H1 (cell line): Measurements from ENCODE around the gene ZNF423.

Source experiments
- ASH2L ChIP-seq: fragments of 200-600, 300-600 bp; sonication (generic); IDR thresholded peaks from one replicate; pipeline ENCODE4 v1.7.1; 2017; ENCODE audit warnings: low read length
- BACH1 ChIP-seq: IDR thresholded peaks from 2 replicates; pipeline ENCODE4 v1.6.1; 2012; ENCODE audit warnings: low read length, improper control_type of control experiment
- BRCA1 ChIP-seq: IDR thresholded peaks from 2 replicates; pipeline ENCODE4 v1.6.1; 2012; ENCODE audit warnings: low read depth, low read length, improper control_type of control experiment
- EGR1 ChIP-seq: IDR thresholded peaks from 2 replicates; pipeline ENCODE4 v1.6.1; 2011; ENCODE audit warnings: low read depth, low read length, borderline replicate concordance
- EP300 ChIP-seq, 2 experiments: IDR thresholded peaks; 1 replicate in 1 of 2; 2 replicates in 1 of 2; pipeline ENCODE4 v1.6.1; 2011 to 2012; ENCODE audit warnings: low read depth in 2 of 2, low read length in 2 of 2, mild to moderate bottlenecking in 2 of 2, borderline replicate concordance in 1 of 2, inconsistent platforms in 1 of 2, moderate library complexity in 1 of 2
- PHF8 ChIP-seq: fragments of 200-600 bp; sonication (generic); conservative IDR thresholded peaks from 2 replicates; pipeline ENCODE4 v1.7.1; 2012; ENCODE audit warnings: low read depth, mild to moderate bottlenecking, inconsistent platforms, low read length, moderate library complexity
- POLR2A ChIP-seq, 2 experiments: IDR thresholded peaks; 1 replicate in 1 of 2; 2 replicates in 1 of 2; pipeline ENCODE4 v1.6.1; 2011; ENCODE audit warnings: low read depth in 2 of 2, low read length in 2 of 2, mild to moderate bottlenecking in 2 of 2; ENCODE audit errors: control extremely low read depth in 1 of 2
- RAD21 ChIP-seq, 2 experiments: IDR thresholded peaks in 1 of 2; conservative IDR thresholded peaks in 1 of 2; 2 replicates each; pipeline ENCODE4 v1.6.1; 2011; ENCODE audit warnings: low read depth in 2 of 2, low read length in 2 of 2, improper control_type of control experiment in 1 of 2, inconsistent platforms in 1 of 2, mild to moderate bottlenecking in 1 of 2, moderate library complexity in 1 of 2
- TAF1 ChIP-seq: IDR thresholded peaks from 2 replicates; pipeline ENCODE4 v1.6.1; 2011; ENCODE audit warnings: mild to moderate bottlenecking, low read depth, low read length
- TF ChIP-seq, protein P1 (sequence below): IDR thresholded peaks from 2 replicates; pipeline ENCODE4 v1.6.1; 2011; ENCODE audit warnings: low read depth, mild to moderate bottlenecking, low read length; ENCODE audit not compliant: insufficient read depth
- TF ChIP-seq, protein P2 (sequence below), 3 experiments: IDR thresholded peaks; 1 replicate in 2 of 3; 2 replicates in 1 of 3; pipeline versions ENCODE4 v1.5.1 to v1.6.1; 2011; ENCODE audit warnings: low read length in 3 of 3, mild to moderate bottlenecking in 3 of 3, inconsistent platforms in 2 of 3, low read depth in 1 of 3, moderate library complexity in 1 of 3; ENCODE audit not compliant: insufficient read depth in 1 of 3; ENCODE audit errors: control extremely low read depth in 1 of 3
- TF ChIP-seq, protein P3 (sequence below): IDR thresholded peaks from 2 replicates; pipeline ENCODE4 v1.6.1; 2012; ENCODE audit warnings: low read length, inconsistent platforms

DNA sequence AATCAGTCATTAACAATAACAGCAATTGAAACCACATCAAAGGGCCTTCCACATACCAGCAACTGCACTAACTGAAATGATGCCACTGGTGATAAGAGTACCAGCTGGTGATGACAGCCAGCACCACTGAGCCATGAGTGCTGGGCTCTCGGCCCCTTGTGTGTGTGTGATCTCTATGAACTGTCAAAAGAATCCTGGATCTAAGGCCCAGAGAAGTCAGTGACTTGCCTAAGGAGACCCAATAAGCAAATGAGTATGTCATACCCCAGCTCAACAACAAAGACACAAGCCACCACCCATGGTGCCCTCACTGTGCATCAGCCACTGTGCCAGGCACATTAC lies 220.9 kb downstream of the ZNF423 start:
- TF ChIP-seq PHF8, result no peak
- TF ChIP-seq ASH2L, result no peak
- TF ChIP-seq, protein P1, sequence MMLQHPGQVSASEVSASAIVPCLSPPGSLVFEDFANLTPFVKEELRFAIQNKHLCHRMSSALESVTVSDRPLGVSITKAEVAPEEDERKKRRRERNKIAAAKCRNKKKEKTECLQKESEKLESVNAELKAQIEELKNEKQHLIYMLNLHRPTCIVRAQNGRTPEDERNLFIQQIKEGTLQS, result no peak
- TF ChIP-seq, protein P2, sequence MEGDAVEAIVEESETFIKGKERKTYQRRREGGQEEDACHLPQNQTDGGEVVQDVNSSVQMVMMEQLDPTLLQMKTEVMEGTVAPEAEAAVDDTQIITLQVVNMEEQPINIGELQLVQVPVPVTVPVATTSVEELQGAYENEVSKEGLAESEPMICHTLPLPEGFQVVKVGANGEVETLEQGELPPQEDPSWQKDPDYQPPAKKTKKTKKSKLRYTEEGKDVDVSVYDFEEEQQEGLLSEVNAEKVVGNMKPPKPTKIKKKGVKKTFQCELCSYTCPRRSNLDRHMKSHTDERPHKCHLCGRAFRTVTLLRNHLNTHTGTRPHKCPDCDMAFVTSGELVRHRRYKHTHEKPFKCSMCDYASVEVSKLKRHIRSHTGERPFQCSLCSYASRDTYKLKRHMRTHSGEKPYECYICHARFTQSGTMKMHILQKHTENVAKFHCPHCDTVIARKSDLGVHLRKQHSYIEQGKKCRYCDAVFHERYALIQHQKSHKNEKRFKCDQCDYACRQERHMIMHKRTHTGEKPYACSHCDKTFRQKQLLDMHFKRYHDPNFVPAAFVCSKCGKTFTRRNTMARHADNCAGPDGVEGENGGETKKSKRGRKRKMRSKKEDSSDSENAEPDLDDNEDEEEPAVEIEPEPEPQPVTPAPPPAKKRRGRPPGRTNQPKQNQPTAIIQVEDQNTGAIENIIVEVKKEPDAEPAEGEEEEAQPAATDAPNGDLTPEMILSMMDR (IDR thresholded peaks at IDR 0.05; ENCODE audit: control extremely low read depth in 1 of 3, insufficient read depth in 1 of 3, low read depth in 1 of 3, low read length in 3 of 3), result no peak
- no peak for TF ChIP-seq BRCA1
- TF ChIP-seq RAD21 (IDR thresholded peaks at IDR 0.05 in 1 of 2, conservative IDR thresholded peaks at IDR 0.05 in 1 of 2; ENCODE audit: low read depth in 2 of 2, low read length in 2 of 2), result no peak
- TF ChIP-seq POLR2A (IDR thresholded peaks at IDR 0.05; ENCODE audit: control extremely low read depth in 1 of 2, low read depth in 2 of 2, low read length in 2 of 2), result no peak
- TF ChIP-seq BACH1, result no peak
- no peak for TF ChIP-seq EP300 (IDR thresholded peaks at IDR 0.05; ENCODE audit: borderline replicate concordance in 1 of 2, low read depth in 2 of 2, low read length in 2 of 2)
- TF ChIP-seq, protein P3, sequence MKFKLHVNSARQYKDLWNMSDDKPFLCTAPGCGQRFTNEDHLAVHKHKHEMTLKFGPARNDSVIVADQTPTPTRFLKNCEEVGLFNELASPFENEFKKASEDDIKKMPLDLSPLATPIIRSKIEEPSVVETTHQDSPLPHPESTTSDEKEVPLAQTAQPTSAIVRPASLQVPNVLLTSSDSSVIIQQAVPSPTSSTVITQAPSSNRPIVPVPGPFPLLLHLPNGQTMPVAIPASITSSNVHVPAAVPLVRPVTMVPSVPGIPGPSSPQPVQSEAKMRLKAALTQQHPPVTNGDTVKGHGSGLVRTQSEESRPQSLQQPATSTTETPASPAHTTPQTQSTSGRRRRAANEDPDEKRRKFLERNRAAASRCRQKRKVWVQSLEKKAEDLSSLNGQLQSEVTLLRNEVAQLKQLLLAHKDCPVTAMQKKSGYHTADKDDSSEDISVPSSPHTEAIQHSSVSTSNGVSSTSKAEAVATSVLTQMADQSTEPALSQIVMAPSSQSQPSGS, result no peak
- no peak for TF ChIP-seq EGR1
- no peak for TF ChIP-seq TAF1
